ENCODE results near the gene TBC1D9B.

The TBC1D9B gene

GRCh38 chr5:179820483-179821297 lies 87.0 kb downstream of the TBC1D9B start, which contains the start of gene SQSTM1:
Gene SQSTM1, plus strand, starts transcription at chr5:179820905. Its CDS starts 32 bp downstream, at chr5:179820937.
- DNase-seq (ENCODE audit: low read depth), result peak; percentile 77

GRCh38 chr5:179820127-179820482 lies 87.6 kb downstream of the TBC1D9B start:
- DNase-seq (ENCODE audit: low read depth), result no peak

GRCh38 chr5:179819296-179820126 lies 88.2 kb downstream of the TBC1D9B start:
- DNase-seq (ENCODE audit: low read depth), result peak; percentile 78

GRCh38 chr5:179818746-179819295 lies 88.9 kb downstream of the TBC1D9B start:
- DNase-seq (ENCODE audit: low read depth), result peak; percentile 91

- DNase-seq (ENCODE audit: low read depth), result no peak
Measured at GRCh38 chr5:179817890-179818745, 89.6 kb downstream of the TBC1D9B start.

- DNase-seq (ENCODE audit: low read depth), result no peak
Measured at GRCh38 chr5:179817470-179817840, 90.2 kb downstream of the TBC1D9B start.

GRCh38 chr5:179816796-179817469 lies 90.8 kb downstream of the TBC1D9B start:
- DNase-seq (ENCODE audit: low read depth), result no peak

- no peak for DNase-seq (ENCODE audit: low read depth)
Measured at GRCh38 chr5:179816401-179816795, 91.3 kb downstream of the TBC1D9B start.

- DNase-seq (ENCODE audit: low read depth), result no peak
Measured at GRCh38 chr5:179815491-179816249, 92.0 kb downstream of the TBC1D9B start.

GRCh38 chr5:179814090-179814489 lies 93.6 kb downstream of the TBC1D9B start:
- DNase-seq (ENCODE audit: low read depth), result no peak

GRCh38 chr5:179812997-179813607 lies 94.6 kb downstream of the TBC1D9B start:
- DNase-seq (ENCODE audit: low read depth), result no peak

- DNase-seq (ENCODE audit: low read depth), result no peak
Measured at GRCh38 chr5:179812135-179812825, 95.4 kb downstream of the TBC1D9B start.

Data from EH (cell line).